ENCODE results near the gene MLLT3.

- TF ChIP-seq CTCF (IDR thresholded peaks at IDR 0.05; ENCODE audit: poor library complexity): no peak
- TF ChIP-seq EZH2 (IDR thresholded peaks at IDR 0.05; ENCODE audit: borderline replicate concordance): no peak
- TF ChIP-seq EZH2phosphoT487 (IDR thresholded peaks at IDR 0.05; ENCODE audit: low read depth, severe bottlenecking, unreplicated experiment): no peak
Observed at GRCh38 chr9:20481437-20481836, 140.9 kb downstream of the MLLT3 start.
